SK-N-SH (cell line): ENCODE data around the gene SMIM11. TPM values are rescaled to one million over a fixed set of nuclear protein-coding genes. Genes with fewer than 3 reads are reported as not detected.
A peak's percentile ranks its signal among the peaks of the same experiment; 100 is the strongest.

Experiments
- CTCF ChIA-PET: fragments of 300-600, 350-600 bp; formaldehyde crosslinking; extraction: SDS; loops from one replicate; lab custom pipeline; 2021; lab: Yijun Ruan, JAX
- POLR2A ChIA-PET: fragments of 350-600 bp; sonication (Branson Sonifier 250); formaldehyde crosslinking; extraction: SDS; loops from one replicate; lab custom pipeline; 2020; ENCODE audit warnings: antibody characterized with exemption, inconsistent platforms; lab: Yijun Ruan, JAX
- DNase-seq: peaks from one replicate; pipeline ENCODE4 v3.0.0; 2012
- H2AFZ ChIP-seq: fragments of 200-600 bp; sonication (generic); 2 replicates; pipeline ENCODE4 v1.8.1; 2016; ENCODE audit warnings: antibody characterized with exemption, mild to moderate bottlenecking, low read depth
- H3F3A ChIP-seq: fragments of 200-600 bp; sonication (generic); replicated peaks from 2 replicates; pipeline ENCODE3; 2016; ENCODE audit warnings: antibody characterized with exemption, mild to moderate bottlenecking; ENCODE audit not compliant: insufficient read depth
- H3K27ac ChIP-seq, 2 experiments: fragments of 200-500 bp in 1 of 2; fragments of 200-600 bp in 1 of 2; sonication (Bioruptor generic) in 1 of 2; sonication (generic), shearing (Covaris generic) in 1 of 2; 2 replicates each; pipeline versions ENCODE4 v1.5.1 to v1.6.1; 2014 to 2016; ENCODE audit warnings: low read depth in 2 of 2, inconsistent platforms in 1 of 2, low read length in 1 of 2, mild to moderate bottlenecking in 1 of 2, mixed read lengths in 1 of 2
- H3K27me3 ChIP-seq: fragments of 200-600 bp; sonication (generic), shearing (Covaris generic); 2 replicates; pipeline ENCODE4 v1.6.1; 2016; ENCODE audit warnings: mixed run types; ENCODE audit not compliant: insufficient read depth
- H3K36me3 ChIP-seq, 2 experiments: fragments of 200-500 bp in 1 of 2; fragments of 200-600 bp in 1 of 2; sonication (Bioruptor generic) in 1 of 2; sonication (generic) in 1 of 2; replicated peaks in 1 of 2; 2 replicates each; pipeline versions ENCODE3 to v1.5.1; 2014 to 2016; ENCODE audit warnings: low read length in 1 of 2, mild to moderate bottlenecking in 1 of 2; ENCODE audit not compliant: insufficient read depth in 2 of 2, control insufficient read depth in 1 of 2
- H3K4me1 ChIP-seq, 2 experiments: fragments of 200-500 bp in 1 of 2; fragments of 200-600 bp in 1 of 2; sonication (Bioruptor generic) in 1 of 2; sonication (generic), shearing (Covaris generic) in 1 of 2; 2 replicates each; pipeline versions ENCODE4 v1.5.1 to v1.6.1; 2014 to 2016; ENCODE audit warnings: low read depth in 1 of 2, low read length in 1 of 2, mixed run types in 1 of 2; ENCODE audit not compliant: insufficient read depth in 2 of 2, control insufficient read depth in 1 of 2
- H3K4me2 ChIP-seq: fragments of 200-600 bp; sonication (generic), shearing (Covaris generic); 2 replicates; pipeline ENCODE4 v1.6.1; 2017; ENCODE audit warnings: mixed run types
- H3K4me3 ChIP-seq, 2 experiments: fragments of 200-500 bp in 1 of 2; fragments of 200-600 bp in 1 of 2; sonication (Bioruptor generic) in 1 of 2; sonication (generic), shearing (Covaris generic) in 1 of 2; 2 replicates each; pipeline versions ENCODE4 v1.5.1 to v1.8.1; 2014 to 2016; ENCODE audit warnings: low read depth in 2 of 2, inconsistent platforms in 1 of 2, low read length in 1 of 2, mild to moderate bottlenecking in 1 of 2, mixed read lengths in 1 of 2, moderate library complexity in 1 of 2
- H3K79me2 ChIP-seq: fragments of 200-600 bp; sonication (generic); 2 replicates; pipeline ENCODE4 v1.8.1; 2017; ENCODE audit warnings: mild to moderate bottlenecking; ENCODE audit not compliant: insufficient read depth
- H3K9ac ChIP-seq: fragments of 200-600 bp; sonication (generic); 2 replicates; pipeline ENCODE4 v1.6.1; 2017; ENCODE audit warnings: mixed run types
- H3K9me2 ChIP-seq: fragments of 200-600 bp; sonication (generic); 2 replicates; pipeline ENCODE4 v1.6.1; 2017; ENCODE audit warnings: mixed run types
- H3K9me3 ChIP-seq: fragments of 200-600 bp; sonication (generic); 2 replicates; pipeline ENCODE4 v1.6.1; 2017; ENCODE audit warnings: mixed run types, mild to moderate bottlenecking, moderate library complexity
- H4K20me1 ChIP-seq: fragments of 200-600 bp; sonication (generic); 2 replicates; pipeline ENCODE4 v1.6.1; 2017; ENCODE audit warnings: mild to moderate bottlenecking, mixed run types; ENCODE audit not compliant: insufficient read depth
- FOSL2 ChIP-seq: IDR thresholded peaks from 2 replicates; pipeline ENCODE4 v1.4.0; 2012; ENCODE audit warnings: low read depth, mild to moderate bottlenecking, moderate library complexity, borderline replicate concordance
- MAX ChIP-seq: IDR thresholded peaks from 2 replicates; pipeline ENCODE4 v1.4.0; 2012; ENCODE audit warnings: low read depth
- MEF2A ChIP-seq: IDR thresholded peaks from 2 replicates; pipeline ENCODE4 v1.4.0; 2012; ENCODE audit warnings: low read depth, borderline replicate concordance
- MXI1 ChIP-seq: IDR thresholded peaks from 2 replicates; pipeline ENCODE4 v1.6.1; 2012; ENCODE audit warnings: mild to moderate bottlenecking, low read depth, low read length, improper control_type of control experiment
- NRF1 ChIP-seq: IDR thresholded peaks from 2 replicates; pipeline ENCODE4 v1.6.1; 2012; ENCODE audit warnings: low read depth, mild to moderate bottlenecking, low read length
- REST ChIP-seq: IDR thresholded peaks from 2 replicates; pipeline ENCODE4 v1.6.1; 2012; ENCODE audit warnings: mild to moderate bottlenecking, low read depth, low read length, moderate library complexity
- RXRA ChIP-seq: IDR thresholded peaks from 2 replicates; pipeline ENCODE4 v1.4.0; 2012; ENCODE audit warnings: low read depth, mild to moderate bottlenecking, borderline replicate concordance
- SIN3A ChIP-seq: IDR thresholded peaks from 2 replicates; pipeline ENCODE4 v1.6.1; 2012; ENCODE audit warnings: low read depth, mild to moderate bottlenecking, low read length, moderate library complexity, borderline replicate concordance
- SMC3 ChIP-seq: IDR thresholded peaks from 2 replicates; pipeline ENCODE4 v1.6.1; 2012; ENCODE audit warnings: low read depth, low read length, improper control_type of control experiment
- TCF12 ChIP-seq: IDR thresholded peaks from 2 replicates; pipeline ENCODE4 v1.4.0; 2012
- WGBS: methylation state at CpG from one replicate; pipeline ENCODE4 v1.1.6; 2017; ENCODE audit warnings: low lambda C conversion rate; 5-methylcytosine and 5-hydroxymethylcytosine counted together
- polyA plus RNA-seq, 3 experiments: library from polyadenylated mRNA; depleted of rRNA; stranded (reverse); fragments of >200 nt; gene quantifications; 2 replicates each; pipeline ENCODE4 v1.2.3, GENCODE V29; 2012

The SMIM11 gene
- polyA plus RNA-seq, 1 of the 3 experiments (the other 2 are of a cell fraction) = 15.0 TPM

GRCh38 chr21:34336756-34337391 lies 38.4 kb upstream of the SMIM11 start:
- H4K20me1 ChIP-seq = no peaks in the 10 kb centered on the region
- CTCF ChIA-PET = interaction anchor here (1.3 to 4.1 kb wide), 4 partner anchors 9 to 413 kb away, joined by 3 to 18 read pairs (median 11); no protein-coding TSS in a partner anchor

GRCh38 chr21:34337741-34338140 lies 37.6 kb upstream of the SMIM11 start:
- no peaks in the 10 kb centered on the region for H3K36me3 ChIP-seq
- H3K27me3 ChIP-seq = no peaks in the 10 kb centered on the region
- no peaks in the 10 kb centered on the region for H3K9me2 ChIP-seq
- no peak overlapping the region for H3K9ac ChIP-seq
- no peak overlapping the region for H3K27ac ChIP-seq
- CTCF ChIA-PET = interaction anchor here (1.1 to 4.1 kb wide), 5 partner anchors 9 to 414 kb away, joined by 3 to 18 read pairs (median 7); partner anchors contain the start of genes MRPS6 and SLC5A3
- no peaks in the 10 kb centered on the region for H3F3A ChIP-seq
- H3K4me1 ChIP-seq = no peaks in the 10 kb centered on the region; a peak in 1 of 4 replicates
- WGBS = 48% methylated on average over 6 of the region's 6 CpGs
- H3K79me2 ChIP-seq = no peaks in the 10 kb centered on the region
- H2AFZ ChIP-seq = no peak overlapping the region
- no peak overlapping the region for H3K4me2 ChIP-seq
- no peak overlapping the region for H3K4me3 ChIP-seq
- POLR2A ChIA-PET = no interaction called here
- TF ChIP-seq MXI1 (no peak), MEF2A (0 out of 2 replicates have a peak, but pooled peaks have one; percentile 18)
- H3K9me3 ChIP-seq = no peaks in the 10 kb centered on the region
- DNase-seq = no peak
- no peaks in the 10 kb centered on the region for H4K20me1 ChIP-seq

More at GRCh38 chr21:34336756-34337391, 38.4 kb upstream of the SMIM11 start:
- H3K4me1 ChIP-seq = no peaks in the 10 kb centered on the region; a peak in 1 of 4 replicates
- no peak overlapping the region for H3K4me2 ChIP-seq
- H3K79me2 ChIP-seq = no peaks in the 10 kb centered on the region
- H3K9ac ChIP-seq = no peak overlapping the region
- POLR2A ChIA-PET = no interaction called here
- DNase-seq = no peak
- H3K36me3 ChIP-seq = no peaks in the 10 kb centered on the region
- no peak overlapping the region for H3K4me3 ChIP-seq
- H3F3A ChIP-seq = no peaks in the 10 kb centered on the region
- H3K9me3 ChIP-seq = no peaks in the 10 kb centered on the region
- H3K27ac ChIP-seq = no peak overlapping the region
- H3K27me3 ChIP-seq = no peaks in the 10 kb centered on the region; the same call in 1 of the 2 replicates
- H3K9me2 ChIP-seq = no peaks in the 10 kb centered on the region
- 68% methylated on average over 11 of the region's 13 CpGs for WGBS
- H2AFZ ChIP-seq = no peak overlapping the region
- TF ChIP-seq TCF12 = no peak

GRCh38 chr21:34338226-34338625 lies 37.1 kb upstream of the SMIM11 start:
- Histone ChIP-seq H3K9me2 (no peaks in the 10 kb centered on the region), H3K27ac (no peak overlapping the region), H3K9ac (no peak overlapping the region), H3K36me3 (no peaks in the 10 kb centered on the region), H3K79me2 (no peaks in the 10 kb centered on the region), H3K4me1 (no peaks in the 10 kb centered on the region; a peak in 1 of 4 replicates), H3F3A (no peaks in the 10 kb centered on the region), H4K20me1 (no peaks in the 10 kb centered on the region), H3K9me3 (no peaks in the 10 kb centered on the region), H3K27me3 (no peaks in the 10 kb centered on the region), H3K4me2 (no peak overlapping the region), H2AFZ (no peak overlapping the region), H3K4me3 (no peak overlapping the region)
- WGBS = 83% methylated on average over 8 of the region's 8 CpGs
- no peak for TF ChIP-seq SMC3
- TF ChIP-seq RXRA = no peak
- no peak for TF ChIP-seq SIN3A
- TF ChIP-seq MAX = no peak
- TF ChIP-seq NRF1 = no peak
- no peak for TF ChIP-seq REST
- TF ChIP-seq MXI1 = no peak
- no peak for TF ChIP-seq FOSL2
- ChIA-PET CTCF (interaction anchor here (1.1 to 4.1 kb wide), 5 partner anchors 8 to 414 kb away, joined by 3 to 18 read pairs (median 7); partner anchors contain the start of genes MRPS6 and SLC5A3), POLR2A (no interaction called here)
- no peak for DNase-seq
